OCI-LY7 (cell line): Measurements from ENCODE around the gene NMRAL1. TPM values are rescaled to one million over a fixed set of nuclear protein-coding genes. Genes with fewer than 3 reads are reported as not detected.

Experiments
- BruUV-seq: library from RNA; stranded (reverse); fragments of 400-500 nt; replicated peaks from 2 replicates; lab custom pipeline; 2021; lab: Mats Ljungman, UMichigan
- CTCF ChIA-PET: fragments of 300-600 bp; sonication (Branson Sonifier 250); formaldehyde crosslinking; loops from one replicate; lab custom pipeline; 2022; ENCODE audit warnings: antibody characterized with exemption; ENCODE audit not compliant: unreplicated experiment; lab: Charles Lee
- POLR2A ChIA-PET: fragments of 300-600 bp; sonication (Branson Sonifier 250); formaldehyde crosslinking; loops from one replicate; lab custom pipeline; 2022; ENCODE audit warnings: antibody characterized with exemption; lab: Charles Lee
- DNase-seq: peaks from one replicate; pipeline ENCODE4 v3.0.0-alpha.2; 2015; ENCODE audit warnings: low spot score
- H2AFZ ChIP-seq: fragments of 200-600 bp; sonication (generic), shearing (Covaris generic); 2 replicates; pipeline ENCODE4 v1.6.1; 2014; ENCODE audit warnings: mild to moderate bottlenecking, antibody characterized with exemption, low read length, moderate library complexity
- H3K27ac ChIP-seq: fragments of 200-600 bp; sonication (generic); 2 replicates; pipeline ENCODE4 v1.5.1; 2014; ENCODE audit warnings: mixed run types, low read depth, mild to moderate bottlenecking, moderate library complexity, low read length, inconsistent platforms; ENCODE audit not compliant: poor library complexity, severe bottlenecking
- H3K36me3 ChIP-seq: fragments of 200-600 bp; sonication (generic); 2 replicates; pipeline ENCODE4 v1.6.1; 2014; ENCODE audit warnings: mild to moderate bottlenecking, antibody characterized with exemption, low read length, moderate library complexity, mixed read lengths; ENCODE audit not compliant: insufficient read depth
- H3K4me1 ChIP-seq: fragments of 200-600 bp; sonication (generic); 2 replicates; pipeline ENCODE4 v1.5.1; 2014; ENCODE audit warnings: mild to moderate bottlenecking, low read length; ENCODE audit not compliant: insufficient read depth, poor library complexity, severe bottlenecking
- H3K4me2 ChIP-seq: fragments of 200-600 bp; sonication (generic); 2 replicates; pipeline ENCODE4 v1.6.1; 2014; ENCODE audit warnings: mild to moderate bottlenecking, low read length
- H3K4me3 ChIP-seq: fragments of 200-600 bp; sonication (generic); 2 replicates; pipeline ENCODE4 v1.5.1; 2014; ENCODE audit warnings: mild to moderate bottlenecking, low read depth, low read length; ENCODE audit not compliant: poor library complexity, severe bottlenecking
- H3K79me2 ChIP-seq: fragments of 200-600 bp; sonication (generic); 2 replicates; pipeline ENCODE4 v1.6.1; 2016; ENCODE audit warnings: low read depth, mild to moderate bottlenecking, low read length, moderate library complexity, mixed read lengths; ENCODE audit not compliant: insufficient read depth
- H3K9me2 ChIP-seq: fragments of 200-600 bp; sonication (generic); 2 replicates; pipeline ENCODE4 v1.6.1; 2016; ENCODE audit warnings: mild to moderate bottlenecking, low read length, mixed read lengths; ENCODE audit not compliant: insufficient read depth
- H3K9me3 ChIP-seq: fragments of 200-600 bp; sonication (generic); 2 replicates; pipeline ENCODE4 v1.6.1; 2014; ENCODE audit warnings: mild to moderate bottlenecking, mixed run types, low read length, mixed read lengths
- H4K20me1 ChIP-seq: fragments of 200-600 bp; sonication (generic); 2 replicates; pipeline ENCODE4 v1.6.1; 2014; ENCODE audit warnings: mild to moderate bottlenecking, antibody characterized with exemption, low read length, moderate library complexity, mixed read lengths; ENCODE audit not compliant: insufficient read depth
- EZH2phosphoT487 ChIP-seq: fragments of 200-600 bp; sonication (generic); IDR thresholded peaks from 2 replicates; pipeline ENCODE4 v1.6.1; 2018; ENCODE audit warnings: low read depth, borderline replicate concordance, mild to moderate bottlenecking, mixed run types, antibody characterized with exemption, low read length, moderate library complexity, mixed read lengths
- intact Hi-C: fragments of 100-400 bp; cut with micrococcal nuclease; formaldehyde crosslinking; loops from one replicate; pipeline ENCODE4 v1.10.0; 2022; ENCODE audit not compliant: unreplicated experiment
- total RNA-seq, 2 experiments: library from RNA; depleted of rRNA in 1 of 2; stranded (reverse); fragments of >200 nt in 1 of 2; shearing (Covaris generic) in 1 of 2; gene quantifications; 2 replicates each; pipeline ENCODE4 v1.2.3, GENCODE V29; 2014 to 2022
- TF ChIP-seq, protein P1 (sequence below): fragments of 200-600 bp; sonication (generic); conservative IDR thresholded peaks from 2 replicates; pipeline ENCODE4 v1.5.1; 2014; ENCODE audit warnings: mild to moderate bottlenecking, antibody characterized with exemption, low read length, moderate library complexity, mixed read lengths

Gene NMRAL1
- total RNA-seq, 2 experiments from 2014 or later: 92.8 to 139 TPM

DNA sequence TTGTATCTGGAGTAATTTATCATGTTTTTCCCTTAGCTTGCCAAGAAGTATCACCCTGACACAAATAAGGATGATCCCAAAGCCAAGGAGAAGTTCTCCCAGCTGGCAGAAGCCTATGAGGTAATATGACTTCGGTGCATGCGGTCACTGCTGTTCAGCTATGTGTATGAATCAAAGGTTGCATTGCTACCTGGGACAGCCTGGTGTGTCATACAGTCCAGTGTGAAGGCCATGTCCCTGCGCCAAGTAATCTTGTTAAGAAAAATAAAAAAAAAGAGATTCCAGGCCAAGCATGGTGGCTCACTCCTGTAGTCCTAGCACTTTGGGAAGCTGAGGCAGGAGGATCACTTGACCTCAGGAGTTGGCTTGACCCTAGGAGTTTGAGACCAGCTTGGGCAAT lies 37.1 kb downstream of the NMRAL1 start:
- Histone ChIP-seq H3K79me2 (peaks cover 3% of the 10 kb centered on the region; the same call in 1 of the 2 replicates), H4K20me1 (0 out of 2 replicates have a peak, but pooled peaks cover 9% of the 10 kb centered on the region), H2AFZ (no peak overlapping the region), H3K27ac (no peak overlapping the region), H3K4me3 (no peak overlapping the region), H3K9me2 (no peaks in the 10 kb centered on the region), H3K4me2 (no peak overlapping the region), H3K4me1 (no peaks in the 10 kb centered on the region), H3K36me3 (peaks cover 96% of the 10 kb centered on the region), H3K9me3 (no peaks in the 10 kb centered on the region)
- ChIA-PET CTCF (no interaction called here), POLR2A (no interaction called here)
- intact Hi-C loops: no loop called here
- DNase-seq: no peak
- no peak for TF ChIP-seq EZH2phosphoT487
- TF ChIP-seq, protein P1, sequence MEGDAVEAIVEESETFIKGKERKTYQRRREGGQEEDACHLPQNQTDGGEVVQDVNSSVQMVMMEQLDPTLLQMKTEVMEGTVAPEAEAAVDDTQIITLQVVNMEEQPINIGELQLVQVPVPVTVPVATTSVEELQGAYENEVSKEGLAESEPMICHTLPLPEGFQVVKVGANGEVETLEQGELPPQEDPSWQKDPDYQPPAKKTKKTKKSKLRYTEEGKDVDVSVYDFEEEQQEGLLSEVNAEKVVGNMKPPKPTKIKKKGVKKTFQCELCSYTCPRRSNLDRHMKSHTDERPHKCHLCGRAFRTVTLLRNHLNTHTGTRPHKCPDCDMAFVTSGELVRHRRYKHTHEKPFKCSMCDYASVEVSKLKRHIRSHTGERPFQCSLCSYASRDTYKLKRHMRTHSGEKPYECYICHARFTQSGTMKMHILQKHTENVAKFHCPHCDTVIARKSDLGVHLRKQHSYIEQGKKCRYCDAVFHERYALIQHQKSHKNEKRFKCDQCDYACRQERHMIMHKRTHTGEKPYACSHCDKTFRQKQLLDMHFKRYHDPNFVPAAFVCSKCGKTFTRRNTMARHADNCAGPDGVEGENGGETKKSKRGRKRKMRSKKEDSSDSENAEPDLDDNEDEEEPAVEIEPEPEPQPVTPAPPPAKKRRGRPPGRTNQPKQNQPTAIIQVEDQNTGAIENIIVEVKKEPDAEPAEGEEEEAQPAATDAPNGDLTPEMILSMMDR: no peak
- no TSS peak for BruUV-seq

DNA sequence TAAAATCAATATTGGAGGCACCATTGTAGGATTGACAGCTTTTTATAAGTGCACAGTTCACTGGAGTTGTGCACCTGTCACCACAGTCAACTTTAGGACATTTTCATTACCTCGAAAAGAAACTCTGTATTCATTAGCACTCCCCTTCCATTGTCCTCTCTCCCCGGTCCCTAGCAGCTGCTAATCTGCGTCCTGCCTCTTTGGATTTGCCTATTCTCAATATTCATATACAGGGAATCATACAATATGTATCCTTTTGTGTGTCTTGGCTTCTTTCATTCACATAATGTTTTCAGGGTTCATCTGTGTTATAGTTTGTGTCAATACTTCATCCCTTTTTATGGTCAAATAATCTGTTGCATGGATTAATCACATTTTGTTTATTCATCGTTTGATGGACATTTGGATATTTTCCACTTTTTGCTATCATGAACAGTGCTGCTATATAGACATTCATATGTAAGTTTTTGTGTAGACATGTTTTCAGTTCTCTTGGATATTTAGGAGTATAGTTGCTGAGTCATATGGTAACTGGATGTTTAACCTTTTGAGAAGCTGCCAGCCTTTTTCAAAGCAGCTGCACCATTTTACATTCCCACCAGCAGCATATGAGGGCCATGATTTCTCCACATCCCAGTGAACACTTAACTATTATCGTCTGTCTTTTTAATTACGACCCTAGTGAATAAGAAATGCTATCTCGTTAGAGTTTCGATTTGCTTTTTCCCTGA lies 38.9 kb downstream of the NMRAL1 start:
- no peak overlapping the region for H2AFZ ChIP-seq
- no TSS peak for BruUV-seq
- no peak overlapping the region for H3K4me2 ChIP-seq
- no peak overlapping the region for H3K4me3 ChIP-seq
- peaks cover 96% of the 10 kb centered on the region for H3K36me3 ChIP-seq
- no peaks in the 10 kb centered on the region for H3K4me1 ChIP-seq
- no peaks in the 10 kb centered on the region for H3K9me3 ChIP-seq
- TF ChIP-seq, protein P1: no peak
- TF ChIP-seq EZH2phosphoT487: no peak
- H4K20me1 ChIP-seq: 0 out of 2 replicates have a peak, but pooled peaks cover 9% of the 10 kb centered on the region
- no peaks in the 10 kb centered on the region for H3K9me2 ChIP-seq
- POLR2A ChIA-PET: interaction anchor here (0.5 kb wide), 1 partner anchor 675 kb away, joined by 4 read pairs; no protein-coding TSS in a partner anchor
- no peak for DNase-seq
- H3K79me2 ChIP-seq: peaks cover 14% of the 10 kb centered on the region
- H3K27ac ChIP-seq: no peak overlapping the region
- CTCF ChIA-PET: no interaction called here
- intact Hi-C loops: no loop called here
